Activated CD4-positive, alpha-beta T cell treated with anti-CD3 and anti-CD28 coated beads for 1 hour (primary cell): ENCODE results near the gene ATP6V0D1.

Source experiments
- DNase-seq: peaks from one replicate; pipeline ENCODE4 v3.0.0-alpha.2; 2020

ATP6V0D1 gene

DNA sequence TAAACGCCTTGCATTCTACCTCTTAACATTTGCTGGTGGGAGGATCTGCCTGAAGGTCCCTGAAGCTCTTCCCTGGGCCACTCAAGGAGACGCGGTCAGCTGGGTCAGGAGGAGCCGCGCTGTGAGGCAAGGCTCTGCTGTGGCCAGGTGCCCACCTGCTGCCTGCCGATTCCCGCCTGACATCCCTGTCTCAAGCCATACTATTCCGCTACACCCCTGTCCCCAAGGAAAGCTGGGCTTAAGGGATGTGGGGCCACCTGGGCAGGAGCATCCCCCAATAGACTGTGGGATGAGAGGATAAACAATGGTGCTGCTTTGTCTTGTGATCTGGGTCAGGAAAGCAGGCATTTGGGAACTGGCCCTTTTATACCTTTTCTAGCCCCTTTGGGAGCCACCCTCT is 92.8 kb downstream of the ATP6V0D1 start:
- DNase-seq, result no peak
